ENCODE results near the gene CHST14. TPM values are rescaled to one million over a fixed set of nuclear protein-coding genes. Genes with fewer than 3 reads are reported as not detected.

The CHST14 gene
- total and polyA plus RNA-seq, 3 experiments from 2014 or later, result 1.7 to 13.3 (median 13.1) TPM

DNA sequence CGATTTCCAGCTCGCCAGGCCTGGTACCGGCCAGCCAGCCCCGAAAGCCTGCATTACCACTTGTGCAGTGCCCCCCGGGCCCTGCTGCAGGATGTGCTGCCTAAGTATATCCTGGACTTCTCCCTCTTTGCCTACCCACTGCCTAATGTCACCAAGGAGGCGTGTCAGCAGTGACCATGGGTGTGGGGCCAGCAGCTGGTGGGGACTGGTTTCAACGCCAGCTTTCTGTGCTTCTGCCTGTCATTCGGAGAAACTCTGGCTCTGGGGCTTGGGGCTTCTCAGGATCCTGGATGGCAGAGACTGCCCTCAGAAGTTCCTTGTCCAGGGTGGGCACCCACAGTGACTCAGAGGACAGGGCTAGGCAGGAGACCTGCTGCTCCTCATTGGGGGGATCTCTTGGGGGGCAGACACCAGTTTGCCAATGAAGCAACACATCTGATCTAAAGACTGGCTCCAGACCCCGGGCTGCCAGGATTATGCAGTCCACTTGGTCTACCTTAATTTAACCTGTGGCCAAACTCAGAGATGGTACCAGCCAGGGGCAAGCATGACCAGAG lies 1.5 kb downstream of the CHST14 start:
- Histone ChIP-seq H3K4me3 (ENCODE audit: low read length) (peak overlapping the region; percentile 75), H3K27me3 (ENCODE audit: insufficient read depth, low read length, poor library complexity, severe bottlenecking) (no peaks in the 10 kb centered on the region), H3K4me1 (ENCODE audit: insufficient read depth, low read length) (peaks cover 16% of the 10 kb centered on the region), H3K27ac (ENCODE audit: low read depth, low read length) (peak overlapping the region; percentile 54), H3K36me3 (ENCODE audit: insufficient read depth, low read length) (no peaks in the 10 kb centered on the region), H3K9me3 (ENCODE audit: low read length) (no peaks in the 10 kb centered on the region)
- Mint-ChIP-seq H3K27me3 (no peaks in the 10 kb centered on the region), H3K9me3 (no peaks in the 10 kb centered on the region), H3K27ac (peak overlapping the region in 6 of 8 donors; percentile 21 to 90 (median 69)), H3K4me1 (peaks cover 8 to 21% (median 16%) of the 10 kb centered on the region in 3 donors), H3K36me3 (peaks cover 0 to 6% (median 0%) of the 10 kb centered on the region in 3 donors), H3K4me3 (peak overlapping the region; percentile 89 to 96 (median 90))
- ChIA-PET POLR2A (no interaction called here), CTCF (interaction anchor here (1.3 kb wide), 1 partner anchor 10 kb away, joined by 3 read pairs; no protein-coding TSS in a partner anchor)
- no peak for DNase-seq

DNA sequence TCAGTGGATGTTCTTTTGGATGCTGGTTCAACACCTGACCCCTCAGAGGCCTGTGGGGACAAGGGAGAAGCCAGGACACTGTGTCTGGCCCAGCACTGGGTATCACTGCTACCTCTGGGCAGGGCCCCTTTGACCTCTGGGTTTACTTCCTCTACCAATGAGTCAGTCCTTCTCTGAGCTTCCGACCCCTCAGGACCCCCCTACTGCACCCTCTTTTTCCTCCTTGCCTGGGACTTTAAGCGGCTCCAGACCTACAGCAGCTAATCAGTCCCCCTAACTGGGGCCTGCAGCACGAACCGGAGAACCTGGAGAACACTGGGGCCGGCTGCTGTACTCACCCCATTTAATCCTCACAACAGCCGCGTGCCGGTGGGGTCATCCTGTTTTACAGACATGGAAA lies 3.8 kb downstream of the CHST14 start:
- H3K36me3 Mint-ChIP-seq, result peaks cover 0 to 3% (median 0%) of the 10 kb centered on the region in 3 donors
- POLR2A ChIA-PET, result no interaction called here
- no peak overlapping the region for H3K4me3 Mint-ChIP-seq
- no peaks in the 10 kb centered on the region for H3K36me3 ChIP-seq (ENCODE audit: insufficient read depth, low read length)
- H3K4me3 ChIP-seq (ENCODE audit: low read length), result no peak overlapping the region
- no peaks in the 10 kb centered on the region for H3K9me3 Mint-ChIP-seq
- CTCF ChIA-PET, result no interaction called here
- H3K27ac Mint-ChIP-seq, result no peak overlapping the region
- peaks cover 16% of the 10 kb centered on the region for H3K4me1 ChIP-seq (ENCODE audit: insufficient read depth, low read length)
- no peak for DNase-seq
- H3K4me1 Mint-ChIP-seq, result peaks cover 8 to 16% (median 16%) of the 10 kb centered on the region in 3 donors
- no peak overlapping the region for H3K27ac ChIP-seq (ENCODE audit: low read depth, low read length)
- no peaks in the 10 kb centered on the region for H3K9me3 ChIP-seq (ENCODE audit: low read length)
- peaks cover 0 to 4% of the 10 kb centered on the region in 2 donors for H3K27me3 Mint-ChIP-seq
- no peaks in the 10 kb centered on the region for H3K27me3 ChIP-seq (ENCODE audit: insufficient read depth, low read length, poor library complexity, severe bottlenecking)

DNA sequence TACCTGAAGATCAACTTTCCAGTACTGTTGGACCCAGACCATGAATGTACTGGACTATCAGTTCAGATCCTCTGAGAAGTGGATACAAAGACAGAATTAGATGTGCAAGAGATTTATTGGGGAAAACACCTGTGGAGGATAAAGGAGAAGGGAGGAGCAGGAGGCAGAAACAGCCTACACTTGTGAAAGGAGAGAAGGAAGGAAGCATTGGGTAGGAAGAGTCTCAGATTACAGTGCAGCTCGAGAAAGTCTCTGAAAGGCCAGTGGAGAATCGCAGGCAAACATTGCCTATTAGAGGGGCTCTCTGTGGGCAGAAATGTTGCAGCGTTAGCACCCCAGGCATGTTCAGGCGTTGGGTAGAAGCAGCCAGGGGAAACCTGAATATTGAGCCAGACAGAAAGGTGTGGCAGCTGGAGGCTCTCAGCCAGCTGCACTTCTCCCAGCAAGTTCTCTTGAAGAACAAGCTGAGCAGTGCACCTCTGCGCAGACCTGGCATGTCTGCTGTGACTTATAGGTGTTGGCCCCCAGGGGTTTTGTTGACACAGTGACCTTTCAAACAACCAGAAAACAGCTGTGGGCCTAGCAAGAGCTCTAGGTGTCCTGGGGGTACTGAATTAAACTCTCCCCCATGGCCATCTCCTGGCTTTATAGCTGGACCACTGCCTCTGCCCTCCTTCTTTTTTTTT lies 7.0 kb downstream of the CHST14 start:
- H3K9me3 Mint-ChIP-seq, result no peaks in the 10 kb centered on the region
- H3K27ac Mint-ChIP-seq, result no peak overlapping the region
- Histone ChIP-seq H3K36me3 (ENCODE audit: insufficient read depth, low read length) (no peaks in the 10 kb centered on the region), H3K27me3 (ENCODE audit: insufficient read depth, low read length, poor library complexity, severe bottlenecking) (no peaks in the 10 kb centered on the region), H3K9me3 (ENCODE audit: low read length) (no peaks in the 10 kb centered on the region), H3K4me1 (ENCODE audit: insufficient read depth, low read length) (no peaks in the 10 kb centered on the region), H3K4me3 (ENCODE audit: low read length) (no peak overlapping the region), H3K27ac (ENCODE audit: low read depth, low read length) (no peak overlapping the region)
- H3K4me3 Mint-ChIP-seq, result no peak overlapping the region
- ChIA-PET CTCF (interaction anchor here (1.3 kb wide), 1 partner anchor 24 kb away, joined by 4 read pairs; no protein-coding TSS in a partner anchor), POLR2A (interaction anchor here (0.5 to 0.7 kb wide), 3 partner anchors 36 to 1410 kb away, joined by 3 to 10 read pairs (median 8); no protein-coding TSS in a partner anchor)
- peaks cover 3 to 23% of the 10 kb centered on the region in 2 donors for H3K27me3 Mint-ChIP-seq
- H3K4me1 Mint-ChIP-seq, result peaks cover under 1 to 3% (median 2%) of the 10 kb centered on the region in 3 donors
- no peaks in the 10 kb centered on the region for H3K36me3 Mint-ChIP-seq
- DNase-seq, result no peak

DNA sequence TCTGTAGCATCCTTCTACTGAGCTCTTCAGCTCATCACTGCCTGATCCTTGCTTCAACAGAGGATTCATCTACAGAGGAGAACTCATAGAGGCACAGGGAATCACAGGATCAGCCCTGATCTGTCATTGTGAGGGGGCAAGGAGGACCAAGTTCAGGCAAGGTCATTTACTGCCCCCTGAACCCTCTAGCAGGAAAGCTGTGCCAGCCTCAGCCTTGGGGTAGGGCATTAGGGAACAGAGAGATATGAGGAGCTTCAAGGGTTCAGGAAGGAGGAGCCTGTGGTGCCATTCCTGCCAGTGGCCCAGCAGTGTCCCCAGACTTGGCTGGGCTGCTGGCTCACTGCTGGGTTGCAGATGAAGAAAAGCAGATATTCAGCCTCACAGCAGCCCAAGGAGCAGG lies 8.2 kb downstream of the CHST14 start:
- Histone ChIP-seq H3K27ac (ENCODE audit: low read depth, low read length) (no peak overlapping the region), H3K36me3 (ENCODE audit: insufficient read depth, low read length) (no peaks in the 10 kb centered on the region), H3K4me3 (ENCODE audit: low read length) (no peak overlapping the region), H3K9me3 (ENCODE audit: low read length) (no peaks in the 10 kb centered on the region), H3K4me1 (ENCODE audit: insufficient read depth, low read length) (no peaks in the 10 kb centered on the region), H3K27me3 (ENCODE audit: insufficient read depth, low read length, poor library complexity, severe bottlenecking) (no peaks in the 10 kb centered on the region)
- ChIA-PET POLR2A (no interaction called here), CTCF (interaction anchor here (1.2 to 2.3 kb wide), 2 partner anchors 28 to 135 kb away, joined by 3 to 8 read pairs; no protein-coding TSS in a partner anchor)
- no peaks in the 10 kb centered on the region for H3K36me3 Mint-ChIP-seq
- DNase-seq, result no peak
- H3K9me3 Mint-ChIP-seq, result no peaks in the 10 kb centered on the region
- no peak overlapping the region for H3K27ac Mint-ChIP-seq
- peaks cover 8 to 32% of the 10 kb centered on the region in 2 donors for H3K27me3 Mint-ChIP-seq
- no peaks in the 10 kb centered on the region for H3K4me1 Mint-ChIP-seq
- H3K4me3 Mint-ChIP-seq, result no peak overlapping the region

DNA sequence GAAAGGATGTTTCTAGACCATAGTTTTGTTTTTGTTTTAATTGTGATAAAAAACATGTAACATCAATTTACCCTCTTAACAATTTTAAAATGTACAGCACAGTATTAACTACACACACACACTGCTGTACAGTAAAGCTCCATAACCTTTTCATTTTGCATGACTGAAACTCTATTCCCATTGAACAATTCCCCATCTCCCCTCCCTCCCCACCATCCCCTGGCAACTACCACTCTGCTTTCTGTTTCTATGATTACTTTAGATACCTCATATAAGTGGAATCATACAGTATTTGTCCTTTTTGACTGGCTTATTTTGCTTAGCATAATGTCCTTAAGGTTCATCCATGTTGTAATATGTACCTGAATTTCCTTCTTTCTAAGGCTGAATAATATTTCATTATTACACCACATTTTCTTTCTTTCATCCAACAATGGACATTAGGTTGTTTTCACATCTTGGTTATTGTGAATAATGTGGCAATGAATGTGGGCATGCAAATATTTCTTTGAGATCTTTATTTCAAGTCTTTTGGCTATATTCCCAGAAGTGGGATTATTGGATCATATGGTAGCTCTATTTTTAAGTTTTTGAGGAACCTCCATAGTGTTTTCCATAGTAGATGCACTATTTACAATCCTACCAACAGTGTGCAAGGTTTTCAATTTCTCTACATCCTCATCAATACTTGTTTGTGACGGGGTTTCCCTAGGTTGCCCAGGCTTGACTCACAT lies 10.7 kb downstream of the CHST14 start:
- Histone ChIP-seq H3K27me3 (ENCODE audit: insufficient read depth, low read length, poor library complexity, severe bottlenecking) (no peaks in the 10 kb centered on the region), H3K36me3 (ENCODE audit: insufficient read depth, low read length) (no peaks in the 10 kb centered on the region), H3K9me3 (ENCODE audit: low read length) (no peaks in the 10 kb centered on the region), H3K4me3 (ENCODE audit: low read length) (no peak overlapping the region), H3K27ac (ENCODE audit: low read depth, low read length) (no peak overlapping the region), H3K4me1 (ENCODE audit: insufficient read depth, low read length) (no peaks in the 10 kb centered on the region)
- DNase-seq, result no peak
- H3K27ac Mint-ChIP-seq, result no peak overlapping the region
- H3K4me3 Mint-ChIP-seq, result no peak overlapping the region
- POLR2A ChIA-PET, result no interaction called here
- peaks cover 10 to 42% of the 10 kb centered on the region in 2 donors for H3K27me3 Mint-ChIP-seq
- H3K4me1 Mint-ChIP-seq, result no peaks in the 10 kb centered on the region
- no peaks in the 10 kb centered on the region for H3K9me3 Mint-ChIP-seq
- H3K36me3 Mint-ChIP-seq, result no peaks in the 10 kb centered on the region
- CTCF ChIA-PET, result no interaction called here

DNA sequence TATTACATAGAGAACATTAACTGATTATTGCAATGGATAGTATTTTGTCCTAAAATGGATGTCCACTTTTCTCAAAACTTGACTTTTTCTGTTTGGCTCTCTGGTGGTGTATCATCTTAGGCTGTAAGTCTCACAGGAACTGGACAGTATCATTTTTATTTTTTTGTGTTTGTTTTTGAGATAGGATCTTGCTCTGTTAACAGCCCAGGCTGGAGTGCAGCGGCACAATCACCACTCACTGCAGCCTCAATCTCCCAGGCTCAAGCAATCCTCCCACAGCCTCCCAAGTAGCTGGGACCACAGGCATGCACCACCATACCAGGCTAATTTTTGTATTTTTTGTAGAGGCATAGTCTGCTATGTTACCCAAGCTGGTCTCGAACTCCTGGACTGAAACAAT lies 13.1 kb downstream of the CHST14 start:
- no peaks in the 10 kb centered on the region for H3K4me1 Mint-ChIP-seq
- POLR2A ChIA-PET, result no interaction called here
- no peaks in the 10 kb centered on the region for H3K9me3 Mint-ChIP-seq
- CTCF ChIA-PET, result no interaction called here
- no peak overlapping the region for H3K27ac Mint-ChIP-seq
- H3K4me3 Mint-ChIP-seq, result no peak overlapping the region
- H3K36me3 Mint-ChIP-seq, result no peaks in the 10 kb centered on the region
- Histone ChIP-seq H3K36me3 (ENCODE audit: insufficient read depth, low read length) (no peaks in the 10 kb centered on the region), H3K27ac (ENCODE audit: low read depth, low read length) (no peak overlapping the region), H3K4me1 (ENCODE audit: insufficient read depth, low read length) (no peaks in the 10 kb centered on the region), H3K4me3 (ENCODE audit: low read length) (no peak overlapping the region), H3K9me3 (ENCODE audit: low read length) (no peaks in the 10 kb centered on the region), H3K27me3 (ENCODE audit: insufficient read depth, low read length, poor library complexity, severe bottlenecking) (no peaks in the 10 kb centered on the region)
- no peak for DNase-seq
- peaks cover 10 to 40% of the 10 kb centered on the region in 2 donors for H3K27me3 Mint-ChIP-seq

DNA sequence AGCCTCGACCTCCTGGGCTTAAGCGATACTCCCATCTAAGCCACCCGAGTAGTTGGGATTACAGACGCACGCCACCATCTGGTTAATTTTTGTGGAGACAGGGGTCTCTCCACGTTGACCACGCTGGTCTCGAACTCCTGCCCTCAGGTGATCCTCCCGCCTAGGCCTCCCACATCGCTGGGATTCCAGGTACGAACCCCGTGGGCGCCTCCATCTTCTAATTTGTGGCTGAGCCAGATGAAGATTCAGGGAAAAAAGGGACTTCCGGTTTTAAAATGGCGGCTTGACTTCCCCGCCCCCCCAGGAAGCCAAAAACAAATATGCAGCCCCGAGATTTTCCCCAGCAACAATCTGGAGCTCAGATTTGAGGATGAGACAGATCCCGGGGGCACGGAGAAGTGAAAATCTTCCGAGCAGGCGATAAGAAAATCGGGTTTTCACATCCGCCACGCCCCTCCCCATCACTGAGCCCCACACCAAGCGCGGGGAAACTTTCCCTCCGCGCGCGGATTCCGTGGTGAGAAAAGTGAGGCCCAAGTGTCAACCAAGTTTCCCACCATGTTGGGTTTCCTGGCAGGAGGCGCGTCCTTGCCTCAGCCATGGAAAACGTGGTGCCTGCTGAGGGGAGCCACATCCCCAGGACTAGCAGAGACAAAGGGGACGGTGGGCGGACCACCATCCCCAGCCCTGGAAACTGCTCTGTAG lies 15.4 kb downstream of the CHST14 start:
- H3K27ac ChIP-seq (ENCODE audit: low read depth, low read length), result no peak overlapping the region
- no peaks in the 10 kb centered on the region for H3K4me1 Mint-ChIP-seq
- peak overlapping the region in 1 of 8 donors; percentile 46 for H3K27ac Mint-ChIP-seq
- H3K36me3 Mint-ChIP-seq, result no peaks in the 10 kb centered on the region
- H3K36me3 ChIP-seq (ENCODE audit: insufficient read depth, low read length), result no peaks in the 10 kb centered on the region
- H3K27me3 ChIP-seq (ENCODE audit: insufficient read depth, low read length, poor library complexity, severe bottlenecking), result no peaks in the 10 kb centered on the region
- ChIA-PET CTCF (no interaction called here), POLR2A (interaction anchor here (0.8 kb wide), 1 partner anchor 20 kb away, joined by 4 read pairs; no protein-coding TSS in a partner anchor)
- H3K4me3 Mint-ChIP-seq, result peak overlapping the region in 5 of 7 donors; percentile 15 to 65 (median 38)
- H3K9me3 ChIP-seq (ENCODE audit: low read length), result no peaks in the 10 kb centered on the region
- peaks cover 10 to 29% of the 10 kb centered on the region in 2 donors for H3K27me3 Mint-ChIP-seq
- H3K4me3 ChIP-seq (ENCODE audit: low read length), result no peak overlapping the region
- H3K9me3 Mint-ChIP-seq, result no peaks in the 10 kb centered on the region
- DNase-seq, result no peak
- no peaks in the 10 kb centered on the region for H3K4me1 ChIP-seq (ENCODE audit: insufficient read depth, low read length)

All from CD8-positive, alpha-beta memory T cell (primary cell).